Smooth muscle cell (in vitro differentiated cells): ENCODE results near the gene CCDC110. TPM values are rescaled to one million over a fixed set of nuclear protein-coding genes. Genes with fewer than 3 reads are reported as not detected.

ENCODE experiments used
- DNase-seq: peaks from one replicate; lab custom pipeline; 2025; ENCODE audit not compliant: unreplicated experiment; lab: John Stamatoyannopoulos, UW
- H2AFZ ChIP-seq: fragments of 200-600 bp; sonication (generic); 2 replicates; pipeline ENCODE4 v1.6.0; 2016; ENCODE audit warnings: antibody characterized with exemption, low read depth, mild to moderate bottlenecking
- H3F3A ChIP-seq: fragments of 200-600 bp; sonication (generic); 2 replicates; pipeline ENCODE4 v1.6.0; 2017; ENCODE audit warnings: antibody characterized with exemption, low read depth
- H3K27ac ChIP-seq: fragments of 200-600 bp; sonication (generic); 2 replicates; pipeline ENCODE4 v1.5.1; 2016; ENCODE audit warnings: low read depth, mild to moderate bottlenecking
- H3K27me3 ChIP-seq: fragments of 200-600 bp; sonication (generic); 2 replicates; pipeline ENCODE4 v1.6.1; 2016; ENCODE audit warnings: low read depth, mild to moderate bottlenecking
- H3K36me3 ChIP-seq: fragments of 200-600 bp; sonication (generic); 2 replicates; pipeline ENCODE4 v1.5.1; 2016; ENCODE audit warnings: low read depth
- H3K4me1 ChIP-seq: fragments of 200-600 bp; sonication (generic); 2 replicates; pipeline ENCODE4 v1.5.1; 2016; ENCODE audit warnings: low read depth
- H3K4me2 ChIP-seq: fragments of 200-600 bp; sonication (generic); 2 replicates; pipeline ENCODE4 v1.6.0; 2016; ENCODE audit warnings: mild to moderate bottlenecking
- H3K4me3 ChIP-seq: fragments of 200-600 bp; sonication (generic); 2 replicates; pipeline ENCODE4 v1.5.1; 2016; ENCODE audit warnings: mild to moderate bottlenecking
- H3K79me2 ChIP-seq: fragments of 200-600 bp; sonication (generic); 2 replicates; pipeline ENCODE4 v1.6.0; 2016; ENCODE audit warnings: low read depth, mild to moderate bottlenecking
- H3K9ac ChIP-seq: fragments of 200-600 bp; sonication (generic); 2 replicates; pipeline ENCODE4 v1.6.0; 2016; ENCODE audit warnings: low read depth
- H3K9me3 ChIP-seq: fragments of 200-600 bp; sonication (generic); replicated peaks from 2 replicates; pipeline ENCODE4 v1.5.1; 2016; ENCODE audit warnings: low read depth
- H4K20me1 ChIP-seq: fragments of 200-600 bp; sonication (generic); 2 replicates; pipeline ENCODE4 v1.6.0; 2016; ENCODE audit warnings: low read depth
- WGBS: methylation state at CpG from one replicate; pipeline ENCODE4 v1.1.7; 2016; ENCODE audit warnings: low lambda C conversion rate; 5-methylcytosine and 5-hydroxymethylcytosine counted together
- polyA plus RNA-seq: library from polyadenylated mRNA; unstranded; fragments of >200 nt; fragmentation: Nextera tagmentation; extraction: Ambion mirVana; gene quantifications from 2 replicates; pipeline ENCODE4 v1.2.1, GENCODE V29; 2016
- total RNA-seq: library from RNA; depleted of rRNA; stranded (reverse); fragments of >200 nt; gene quantifications from 2 replicates; pipeline ENCODE4 v1.2.3, GENCODE V29; 2014
- TF ChIP-seq, protein P1 (sequence below): fragments of 200-600 bp; sonication (generic); IDR thresholded peaks from 2 replicates; pipeline ENCODE4 v1.5.1; 2017; ENCODE audit warnings: borderline replicate concordance, mild to moderate bottlenecking, antibody characterized with exemption; ENCODE audit not compliant: insufficient read depth, poor library complexity, severe bottlenecking

CCDC110 gene
- total and polyA plus RNA-seq, 2 experiments from 2014 or later, result 2.3 to 2.5 TPM

DNA sequence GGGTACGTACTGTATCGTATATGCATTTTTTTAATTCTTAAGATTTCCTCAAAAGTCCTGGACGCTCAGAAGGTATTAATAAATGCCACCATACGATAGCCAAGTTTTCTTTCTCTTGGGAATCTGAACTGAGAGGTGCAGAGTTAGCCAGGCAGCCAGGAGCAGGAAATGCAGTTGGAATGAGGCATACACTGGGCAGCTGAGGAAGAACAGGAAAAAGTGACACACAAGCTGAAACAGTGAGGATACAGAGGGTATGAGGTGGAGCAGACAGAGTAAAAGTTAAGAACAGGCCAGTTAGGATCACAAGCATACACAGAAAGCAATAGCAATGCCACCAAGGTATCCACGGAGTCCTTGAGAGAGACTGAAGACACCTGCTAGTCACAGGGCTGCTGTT lies 59.1 kb downstream of the CCDC110 start:
- H4K20me1 ChIP-seq, result no peaks in the 10 kb centered on the region
- H3F3A ChIP-seq, result no peaks in the 10 kb centered on the region
- peaks cover 6% of the 10 kb centered on the region for H3K9me3 ChIP-seq
- TF ChIP-seq, protein P1, sequence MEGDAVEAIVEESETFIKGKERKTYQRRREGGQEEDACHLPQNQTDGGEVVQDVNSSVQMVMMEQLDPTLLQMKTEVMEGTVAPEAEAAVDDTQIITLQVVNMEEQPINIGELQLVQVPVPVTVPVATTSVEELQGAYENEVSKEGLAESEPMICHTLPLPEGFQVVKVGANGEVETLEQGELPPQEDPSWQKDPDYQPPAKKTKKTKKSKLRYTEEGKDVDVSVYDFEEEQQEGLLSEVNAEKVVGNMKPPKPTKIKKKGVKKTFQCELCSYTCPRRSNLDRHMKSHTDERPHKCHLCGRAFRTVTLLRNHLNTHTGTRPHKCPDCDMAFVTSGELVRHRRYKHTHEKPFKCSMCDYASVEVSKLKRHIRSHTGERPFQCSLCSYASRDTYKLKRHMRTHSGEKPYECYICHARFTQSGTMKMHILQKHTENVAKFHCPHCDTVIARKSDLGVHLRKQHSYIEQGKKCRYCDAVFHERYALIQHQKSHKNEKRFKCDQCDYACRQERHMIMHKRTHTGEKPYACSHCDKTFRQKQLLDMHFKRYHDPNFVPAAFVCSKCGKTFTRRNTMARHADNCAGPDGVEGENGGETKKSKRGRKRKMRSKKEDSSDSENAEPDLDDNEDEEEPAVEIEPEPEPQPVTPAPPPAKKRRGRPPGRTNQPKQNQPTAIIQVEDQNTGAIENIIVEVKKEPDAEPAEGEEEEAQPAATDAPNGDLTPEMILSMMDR, result no peak
- H3K9ac ChIP-seq, result no peak overlapping the region
- no peak overlapping the region for H2AFZ ChIP-seq
- H3K27me3 ChIP-seq, result no peaks in the 10 kb centered on the region
- no peak for DNase-seq
- no peaks in the 10 kb centered on the region for H3K79me2 ChIP-seq
- H3K4me1 ChIP-seq, result no peaks in the 10 kb centered on the region
- no peak overlapping the region for H3K27ac ChIP-seq
- 96% methylated on average over 5 of the region's 5 CpGs for WGBS
- no peak overlapping the region for H3K4me2 ChIP-seq
- H3K4me3 ChIP-seq, result no peak overlapping the region
- H3K36me3 ChIP-seq, result peaks cover 37% of the 10 kb centered on the region

DNA sequence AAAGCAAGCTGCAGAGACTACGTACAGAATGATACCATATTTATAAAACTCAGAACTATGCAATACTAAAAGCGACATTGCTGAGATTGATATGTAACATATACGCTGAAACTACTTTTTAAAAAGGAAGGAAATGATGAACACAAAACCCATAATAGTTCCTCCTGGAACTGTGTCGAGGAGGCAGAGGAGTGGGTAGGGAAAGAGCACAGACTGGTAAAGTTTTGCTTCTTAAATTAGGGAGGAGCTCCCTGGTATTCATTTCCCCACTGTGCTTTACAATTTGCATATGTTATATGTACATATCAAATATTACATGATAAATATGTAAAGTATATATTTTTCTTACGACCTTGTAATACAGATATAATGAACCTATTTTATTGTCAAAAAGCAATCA lies 59.7 kb downstream of the CCDC110 start:
- Histone ChIP-seq H3K9me3 (peaks cover 6% of the 10 kb centered on the region), H3K4me1 (no peaks in the 10 kb centered on the region), H3F3A (no peaks in the 10 kb centered on the region), H3K4me3 (no peak overlapping the region), H3K27ac (no peak overlapping the region), H3K79me2 (no peaks in the 10 kb centered on the region), H2AFZ (no peak overlapping the region), H3K4me2 (no peak overlapping the region), H4K20me1 (no peaks in the 10 kb centered on the region), H3K36me3 (peaks cover 35% of the 10 kb centered on the region), H3K27me3 (no peaks in the 10 kb centered on the region), H3K9ac (no peak overlapping the region)
- TF ChIP-seq, protein P1, result no peak
- DNase-seq, result no peak
- WGBS, result 95% methylated on average over 5 of the region's 5 CpGs

DNA sequence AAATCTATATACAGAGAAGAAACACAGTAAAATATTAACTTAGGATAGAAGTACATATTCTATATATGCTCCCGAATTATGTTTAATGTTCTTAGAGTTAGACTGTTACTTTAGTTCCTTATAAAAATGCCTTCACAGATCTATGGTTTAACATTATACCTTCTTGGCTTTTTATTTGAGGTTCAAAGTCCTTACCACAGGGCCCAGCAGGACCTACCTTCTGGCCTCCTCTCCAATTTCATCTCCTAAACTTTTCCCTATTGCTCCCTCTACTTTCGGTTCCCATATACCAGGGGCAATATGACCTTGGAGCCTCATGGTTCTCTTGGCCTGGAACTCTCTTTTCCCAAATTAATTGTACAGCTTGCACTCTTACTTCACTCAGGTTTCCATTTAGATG lies 63.1 kb downstream of the CCDC110 start:
- TF ChIP-seq, protein P1, result no peak
- H3K4me3 ChIP-seq, result no peak overlapping the region
- no peaks in the 10 kb centered on the region for H3F3A ChIP-seq
- H3K79me2 ChIP-seq, result no peaks in the 10 kb centered on the region
- H2AFZ ChIP-seq, result no peak overlapping the region
- H3K9ac ChIP-seq, result no peak overlapping the region
- no peaks in the 10 kb centered on the region for H4K20me1 ChIP-seq
- no peak overlapping the region for H3K4me2 ChIP-seq
- 98% methylated on average over 2 of the region's 2 CpGs for WGBS
- peaks cover 27% of the 10 kb centered on the region for H3K36me3 ChIP-seq
- H3K27me3 ChIP-seq, result no peaks in the 10 kb centered on the region
- H3K4me1 ChIP-seq, result no peaks in the 10 kb centered on the region
- DNase-seq, result no peak
- H3K9me3 ChIP-seq, result peaks cover 6% of the 10 kb centered on the region
- H3K27ac ChIP-seq, result no peak overlapping the region

DNA sequence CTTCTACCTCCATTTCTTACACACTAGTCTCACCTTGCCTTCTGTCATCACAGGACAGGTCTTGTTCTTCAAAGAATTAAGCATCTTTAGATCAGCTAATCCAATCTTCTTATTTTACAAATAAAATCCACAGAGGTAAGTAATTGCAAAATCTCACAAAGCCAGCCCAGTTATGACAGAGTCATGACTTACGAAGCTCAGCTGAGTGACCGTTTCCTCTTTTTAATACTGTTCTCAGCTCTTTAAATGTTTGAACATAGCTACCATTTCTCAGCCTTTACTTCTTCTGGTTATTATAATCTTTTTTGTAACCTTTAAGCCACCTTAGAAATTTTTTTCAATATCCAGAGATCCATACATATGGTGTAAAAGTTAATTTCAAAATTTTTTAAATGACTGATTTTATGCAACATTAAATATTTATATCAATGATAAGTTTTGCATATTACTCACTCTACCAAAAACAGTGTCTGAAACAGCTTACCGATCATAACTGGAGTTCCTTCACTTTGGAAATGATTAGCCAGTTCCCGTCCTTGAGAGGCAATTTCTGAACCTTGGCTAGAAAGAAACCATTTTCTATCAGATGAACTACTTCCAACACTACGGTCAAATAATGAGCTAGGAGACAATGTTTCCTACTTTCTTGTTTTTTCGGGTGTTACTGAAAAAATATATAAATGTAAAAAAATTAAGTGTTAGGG lies 66.1 kb downstream of the CCDC110 start:
- Histone ChIP-seq H2AFZ (no peak overlapping the region), H4K20me1 (no peaks in the 10 kb centered on the region), H3K9ac (no peak overlapping the region), H3K27me3 (no peaks in the 10 kb centered on the region), H3F3A (no peaks in the 10 kb centered on the region), H3K4me1 (no peaks in the 10 kb centered on the region), H3K4me2 (no peak overlapping the region), H3K4me3 (no peak overlapping the region), H3K79me2 (no peaks in the 10 kb centered on the region), H3K9me3 (peaks cover 6% of the 10 kb centered on the region), H3K36me3 (peaks cover 26% of the 10 kb centered on the region), H3K27ac (no peak overlapping the region)
- WGBS, result 96% methylated on average over 6 of the region's 6 CpGs
- TF ChIP-seq, protein P1, result no peak
- no peak for DNase-seq
